Activated naive CD8-positive, alpha-beta T cell treated with anti-CD3 and anti-CD28 coated beads for 36 hours (primary cell): ENCODE data around the gene PCBD2. TPM values are rescaled to one million over a fixed set of nuclear protein-coding genes. Genes with fewer than 3 reads are reported as not detected.

Source experiments
- DNase-seq: peaks from one replicate; pipeline ENCODE4 v3.0.0; 2021
- H3K27ac Mint-ChIP-seq: one replicate; pipeline ENCODE4 v1.8.0; 2022; ENCODE audit warnings: mild to moderate bottlenecking, moderate library complexity, mixed read lengths
- H3K27me3 Mint-ChIP-seq: one replicate; pipeline ENCODE4 v1.8.0; 2022; ENCODE audit warnings: mild to moderate bottlenecking, mixed read lengths
- H3K36me3 Mint-ChIP-seq: one replicate; pipeline ENCODE4 v1.8.0; 2021; ENCODE audit warnings: mild to moderate bottlenecking, mixed read lengths
- H3K4me1 Mint-ChIP-seq: one replicate; pipeline ENCODE4 v1.8.0; 2021; ENCODE audit warnings: mixed read lengths
- H3K4me3 Mint-ChIP-seq: one replicate; pipeline ENCODE4 v1.8.0; 2022; ENCODE audit warnings: mild to moderate bottlenecking, moderate library complexity, mixed read lengths
- H3K9me3 Mint-ChIP-seq: one replicate; pipeline ENCODE4 v1.8.0; 2022; ENCODE audit warnings: mixed read lengths
- total RNA-seq, 2 experiments: library from RNA; stranded (reverse); gene quantifications; one replicate each; pipeline ENCODE4 v1.2.3, GENCODE V29; 2021

Gene PCBD2
- total RNA-seq, 2 experiments from 2014 or later = 7.6 to 10.4 TPM

- H3K27me3 Mint-ChIP-seq = no peaks in the 10 kb centered on the region
Measured at GRCh38 chr5:134932508-134932907, 27.6 kb downstream of the PCBD2 start.

GRCh38 chr5:134934202-134934601, 29.3 kb downstream of the PCBD2 start:
- peaks cover 6% of the 10 kb centered on the region for H3K36me3 Mint-ChIP-seq
- no peak for DNase-seq
- no peaks in the 10 kb centered on the region for H3K9me3 Mint-ChIP-seq
- H3K4me1 Mint-ChIP-seq = no peaks in the 10 kb centered on the region
- no peaks in the 10 kb centered on the region for H3K27me3 Mint-ChIP-seq
- no peak overlapping the region for H3K27ac Mint-ChIP-seq
- no peak overlapping the region for H3K4me3 Mint-ChIP-seq

More at GRCh38 chr5:134932508-134932907, 27.6 kb downstream of the PCBD2 start:
- H3K27ac Mint-ChIP-seq = no peak overlapping the region
- H3K4me3 Mint-ChIP-seq = no peak overlapping the region
- DNase-seq = no peak
- H3K36me3 Mint-ChIP-seq = peaks cover 11% of the 10 kb centered on the region
- H3K4me1 Mint-ChIP-seq = no peaks in the 10 kb centered on the region
- H3K9me3 Mint-ChIP-seq = no peaks in the 10 kb centered on the region

GRCh38 chr5:134935711-134936602, 31.0 kb downstream of the PCBD2 start:
- H3K27me3 Mint-ChIP-seq = no peaks in the 10 kb centered on the region
- DNase-seq = no peak
- no peaks in the 10 kb centered on the region for H3K9me3 Mint-ChIP-seq
- H3K4me3 Mint-ChIP-seq = no peak overlapping the region
- no peaks in the 10 kb centered on the region for H3K4me1 Mint-ChIP-seq
- no peak overlapping the region for H3K27ac Mint-ChIP-seq
- H3K36me3 Mint-ChIP-seq = peaks cover 6% of the 10 kb centered on the region

- Mint-ChIP-seq H3K4me1 (no peaks in the 10 kb centered on the region), H3K27me3 (no peaks in the 10 kb centered on the region), H3K27ac (no peak overlapping the region), H3K4me3 (no peak overlapping the region), H3K36me3 (peaks cover 4% of the 10 kb centered on the region), H3K9me3 (no peaks in the 10 kb centered on the region)
- no peak for DNase-seq
Measured at GRCh38 chr5:134937526-134937925, 32.6 kb downstream of the PCBD2 start.

GRCh38 chr5:134938030-134938429, 33.1 kb downstream of the PCBD2 start:
- Mint-ChIP-seq H3K27me3 (no peaks in the 10 kb centered on the region), H3K4me3 (no peak overlapping the region), H3K27ac (peak overlapping the region; percentile 23), H3K9me3 (no peaks in the 10 kb centered on the region), H3K36me3 (peaks cover 4% of the 10 kb centered on the region), H3K4me1 (no peaks in the 10 kb centered on the region)
- no peak for DNase-seq

GRCh38 chr5:134939500-134939899, 34.6 kb downstream of the PCBD2 start:
- no peaks in the 10 kb centered on the region for H3K4me1 Mint-ChIP-seq
- H3K9me3 Mint-ChIP-seq = no peaks in the 10 kb centered on the region
- peaks cover 2% of the 10 kb centered on the region for H3K36me3 Mint-ChIP-seq
- no peak overlapping the region for H3K27ac Mint-ChIP-seq
- no peak for DNase-seq
- no peak overlapping the region for H3K4me3 Mint-ChIP-seq
- no peaks in the 10 kb centered on the region for H3K27me3 Mint-ChIP-seq

GRCh38 chr5:134943547-134943946, 38.6 kb downstream of the PCBD2 start:
- H3K36me3 Mint-ChIP-seq = peaks cover 2% of the 10 kb centered on the region
- H3K27ac Mint-ChIP-seq = no peak overlapping the region
- no peak for DNase-seq
- no peak overlapping the region for H3K4me3 Mint-ChIP-seq
- no peaks in the 10 kb centered on the region for H3K9me3 Mint-ChIP-seq
- no peaks in the 10 kb centered on the region for H3K4me1 Mint-ChIP-seq
- no peaks in the 10 kb centered on the region for H3K27me3 Mint-ChIP-seq

- H3K4me1 Mint-ChIP-seq = no peaks in the 10 kb centered on the region
- no peak overlapping the region for H3K4me3 Mint-ChIP-seq
- H3K36me3 Mint-ChIP-seq = peaks cover 2% of the 10 kb centered on the region
- no peaks in the 10 kb centered on the region for H3K27me3 Mint-ChIP-seq
- no peaks in the 10 kb centered on the region for H3K9me3 Mint-ChIP-seq
- H3K27ac Mint-ChIP-seq = no peak overlapping the region
- DNase-seq = no peak
Measured at GRCh38 chr5:134944630-134945029, 39.7 kb downstream of the PCBD2 start.

GRCh38 chr5:134945041-134945440, 40.1 kb downstream of the PCBD2 start:
- H3K27ac Mint-ChIP-seq = no peak overlapping the region
- H3K27me3 Mint-ChIP-seq = no peaks in the 10 kb centered on the region
- peaks cover 2% of the 10 kb centered on the region for H3K36me3 Mint-ChIP-seq
- H3K4me3 Mint-ChIP-seq = no peak overlapping the region
- no peak for DNase-seq
- H3K4me1 Mint-ChIP-seq = no peaks in the 10 kb centered on the region
- no peaks in the 10 kb centered on the region for H3K9me3 Mint-ChIP-seq

GRCh38 chr5:134948911-134949310, 44.0 kb downstream of the PCBD2 start:
- Mint-ChIP-seq H3K9me3 (peaks cover 1% of the 10 kb centered on the region), H3K4me1 (no peaks in the 10 kb centered on the region), H3K27ac (no peak overlapping the region), H3K4me3 (no peak overlapping the region), H3K36me3 (peaks cover 8% of the 10 kb centered on the region), H3K27me3 (no peaks in the 10 kb centered on the region)
- no peak for DNase-seq

- DNase-seq = no peak
- no peaks in the 10 kb centered on the region for H3K27me3 Mint-ChIP-seq
- peaks cover 10% of the 10 kb centered on the region for H3K36me3 Mint-ChIP-seq
- no peak overlapping the region for H3K27ac Mint-ChIP-seq
- no peak overlapping the region for H3K4me3 Mint-ChIP-seq
- no peaks in the 10 kb centered on the region for H3K4me1 Mint-ChIP-seq
- H3K9me3 Mint-ChIP-seq = peaks cover 3% of the 10 kb centered on the region
Measured at GRCh38 chr5:134949316-134949715, 44.4 kb downstream of the PCBD2 start.

- DNase-seq = no peak
- peaks cover 7% of the 10 kb centered on the region for H3K9me3 Mint-ChIP-seq
- no peak overlapping the region for H3K27ac Mint-ChIP-seq
- no peak overlapping the region for H3K4me3 Mint-ChIP-seq
- no peaks in the 10 kb centered on the region for H3K27me3 Mint-ChIP-seq
- peaks cover 2% of the 10 kb centered on the region for H3K4me1 Mint-ChIP-seq
- H3K36me3 Mint-ChIP-seq = peaks cover 13% of the 10 kb centered on the region
Measured at GRCh38 chr5:134957920-134958608, 53.1 kb downstream of the PCBD2 start.

GRCh38 chr5:134958755-134959154, 53.8 kb downstream of the PCBD2 start:
- H3K36me3 Mint-ChIP-seq = peaks cover 10% of the 10 kb centered on the region
- H3K27ac Mint-ChIP-seq = no peak overlapping the region
- no peak overlapping the region for H3K4me3 Mint-ChIP-seq

GRCh38 chr5:134963098-134963497, 58.2 kb downstream of the PCBD2 start:
- Mint-ChIP-seq H3K9me3 (peaks cover 1% of the 10 kb centered on the region), H3K4me1 (peaks cover 29% of the 10 kb centered on the region), H3K27ac (no peak overlapping the region), H3K36me3 (peaks cover 6% of the 10 kb centered on the region), H3K4me3 (no peak overlapping the region), H3K27me3 (no peaks in the 10 kb centered on the region)
- no peak for DNase-seq

More at GRCh38 chr5:134958755-134959154, 53.8 kb downstream of the PCBD2 start:
- DNase-seq = no peak
- H3K4me1 Mint-ChIP-seq = peaks cover 5% of the 10 kb centered on the region
- no peaks in the 10 kb centered on the region for H3K27me3 Mint-ChIP-seq
- H3K9me3 Mint-ChIP-seq = peaks cover 6% of the 10 kb centered on the region

GRCh38 chr5:134964359-134965270, 59.7 kb downstream of the PCBD2 start:
- Mint-ChIP-seq H3K4me1 (peaks cover 26% of the 10 kb centered on the region), H3K4me3 (no peak overlapping the region), H3K9me3 (peaks cover 1% of the 10 kb centered on the region), H3K27me3 (no peaks in the 10 kb centered on the region), H3K27ac (peak overlapping the region; percentile 81), H3K36me3 (peaks cover 9% of the 10 kb centered on the region)
- DNase-seq = peak; percentile 4
